ENCODE measurements around the gene PNISR. TPM values are rescaled to one million over a fixed set of nuclear protein-coding genes. Genes with fewer than 3 reads are reported as not detected.

The PNISR gene
- total RNA-seq (2022; extraction: Qiagen RNA extraction; ENCODE audit: low read depth), result 18.3 to 31.9 TPM (median 27.1 TPM) in 5 replicates

GRCh38 chr6:99424761-99425646 is at the start of gene PNISR:
Gene PNISR, minus strand, starts transcription at chr6:99425308. Its CDS starts 10,649 bp downstream, at chr6:99414659.

GRCh38 chr6:99393698-99394531 is 31.2 kb downstream of the PNISR start, which contains the start of gene COQ3:
Gene COQ3, minus strand, starts transcription at chr6:99394195. Its CDS starts 16 bp downstream, at chr6:99394179.

GRCh38 chr6:99349171-99350141 is 75.7 kb downstream of the PNISR start, which contains the start of gene FAXC:
Gene FAXC, minus strand, starts transcription at chr6:99349674. Its CDS starts 302 bp downstream, at chr6:99349372.

Other genes starting within 250 kb of the PNISR start
- 6.1 to 7.4 TPM (median 6.8 TPM) in 5 replicates for gene FAXC, start 75.6 kb downstream of the PNISR start, total RNA-seq (2022; extraction: Qiagen RNA extraction; ENCODE audit: low read depth)
- gene COQ3, start 31.1 kb downstream of the PNISR start, total RNA-seq (2022; extraction: Qiagen RNA extraction; ENCODE audit: low read depth), result 10.1 to 12.5 TPM (median 10.7 TPM) in 5 replicates
- 3.2 to 5.9 TPM (median 5.0 TPM) in 5 replicates for gene USP45, start 90.1 kb upstream of the PNISR start, total RNA-seq (2022; extraction: Qiagen RNA extraction; ENCODE audit: low read depth)
- gene CCNC, start 143.4 kb upstream of the PNISR start, total RNA-seq (2022; extraction: Qiagen RNA extraction; ENCODE audit: low read depth), result 27.0 to 35.6 TPM (median 31.1 TPM) in 5 replicates
- gene PRDM13, start 181.5 kb upstream of the PNISR start, total RNA-seq (2022; extraction: Qiagen RNA extraction; ENCODE audit: low read depth), result 0.81 to 1.2 TPM (median 0.87 TPM) in 5 replicates